Panc1 (cell line): ENCODE results near the gene TRDN. TPM values are rescaled to one million over a fixed set of nuclear protein-coding genes. Genes with fewer than 3 reads are reported as not detected.

ENCODE experiments used
- ATAC-seq: fragments of 200-7000 bp; cut with Tn5 transposase; 2 replicates; pipeline ENCODE4 v1.9.1; 2020; ENCODE audit warnings: mild to moderate bottlenecking, moderate library complexity
- BruUV-seq: library from RNA; stranded (reverse); fragments of 400-500 nt; replicated peaks from 2 replicates; lab custom pipeline; 2021; lab: Mats Ljungman, UMichigan
- CTCF ChIA-PET: fragments of 300-600 bp; sonication (Branson Sonifier 250); formaldehyde crosslinking; loops from one replicate; lab custom pipeline; 2022; ENCODE audit warnings: antibody characterized with exemption; lab: Charles Lee
- POLR2A ChIA-PET: fragments of 300-600 bp; sonication (Branson Sonifier 250); formaldehyde crosslinking; loops from one replicate; lab custom pipeline; 2022; ENCODE audit warnings: antibody characterized with exemption; lab: Charles Lee
- DNase-seq: peaks from one replicate; pipeline ENCODE4 v3.0.0-alpha.2; 2010; ENCODE audit warnings: low read depth, low spot score
- H3K27ac ChIP-seq: 2 replicates; pipeline ENCODE4 v1.5.1; 2011; ENCODE audit warnings: mild to moderate bottlenecking, low read length, inconsistent platforms
- H3K27me3 ChIP-seq: fragments of 200-500 bp; sonication (Bioruptor generic); 2 replicates; pipeline ENCODE4 v1.6.0; 2014; ENCODE audit warnings: low read length, inconsistent platforms; ENCODE audit not compliant: control insufficient read depth, insufficient read depth
- H3K36me3 ChIP-seq: fragments of 200-500 bp; sonication (Bioruptor generic); 2 replicates; pipeline ENCODE4 v1.5.1; 2014; ENCODE audit warnings: inconsistent platforms, mild to moderate bottlenecking, low read length, moderate library complexity; ENCODE audit not compliant: control insufficient read depth, insufficient read depth
- H3K4me1 ChIP-seq: 2 replicates; pipeline ENCODE4 v1.5.1; 2011; ENCODE audit warnings: inconsistent platforms, mild to moderate bottlenecking, low read length, moderate library complexity; ENCODE audit not compliant: control insufficient read depth, insufficient read depth
- H3K4me3 ChIP-seq, 2 experiments: 2 replicates each; pipeline ENCODE4 v1.5.1; 2011 to 2012; ENCODE audit warnings: low read depth in 2 of 2, low read length in 2 of 2, mild to moderate bottlenecking in 2 of 2, inconsistent platforms in 1 of 2, moderate library complexity in 1 of 2
- H3K9me3 ChIP-seq: fragments of 200-500 bp; sonication (Bioruptor generic); 2 replicates; pipeline ENCODE4 v1.5.1; 2014; ENCODE audit warnings: low read depth, mild to moderate bottlenecking, inconsistent platforms, low read length, moderate library complexity; ENCODE audit not compliant: control insufficient read depth, insufficient read depth
- POLR2AphosphoS5 ChIP-seq: IDR thresholded peaks from 2 replicates; pipeline ENCODE4 v1.6.1; 2012; ENCODE audit warnings: mild to moderate bottlenecking, low read depth, low read length, moderate library complexity
- REST ChIP-seq, 2 experiments: IDR thresholded peaks; 2 replicates each; pipeline ENCODE4 v1.6.1; 2011 to 2012; ENCODE audit warnings: low read depth in 2 of 2, control low read depth in 1 of 2, low read length in 1 of 2, mild to moderate bottlenecking in 1 of 2, moderate library complexity in 1 of 2; ENCODE audit not compliant: insufficient read depth in 1 of 2
- SIN3A ChIP-seq: IDR thresholded peaks from 2 replicates; pipeline ENCODE4 v1.6.1; 2012; ENCODE audit warnings: low read depth, mild to moderate bottlenecking, low read length, moderate library complexity, borderline replicate concordance; ENCODE audit not compliant: insufficient read depth
- TCF7L2 ChIP-seq: IDR thresholded peaks from 2 replicates; pipeline ENCODE4 v1.6.1; 2011; ENCODE audit warnings: mild to moderate bottlenecking, low read depth, low read length, inconsistent platforms
- in situ Hi-C: cut with HindIII; loops from 2 replicates; pipeline ENCODE4 v1.10.0; 2016; ENCODE audit warnings: low sequenced_read_pairs, low pct_unique_long_range_greater_than_20kb
- intact Hi-C: fragments of 100-400 bp; cut with micrococcal nuclease; formaldehyde crosslinking; loops from one replicate; pipeline ENCODE4 v1.10.0; 2022; ENCODE audit not compliant: unreplicated experiment
- total RNA-seq: library from RNA; stranded (reverse); gene quantifications from one replicate; pipeline ENCODE4 v1.2.1, GENCODE V29; 2021; ENCODE audit not compliant: unreplicated experiment
- TF ChIP-seq, protein P1 (sequence below): fragments of 450-650 bp; IDR thresholded peaks from 2 replicates; pipeline ENCODE4 v1.5.1; 2017; ENCODE audit warnings: mild to moderate bottlenecking

The TRDN gene
- total RNA-seq, 1 experiment from 2014 or later: not detected

GRCh38 chr6:123551939-123552707 lies 84.6 kb downstream of the TRDN start:
- Histone ChIP-seq H3K27ac (no peak overlapping the region), H3K27me3 (no peaks in the 10 kb centered on the region), H3K9me3 (no peaks in the 10 kb centered on the region), H3K4me1 (no peaks in the 10 kb centered on the region), H3K4me3 (no peak overlapping the region), H3K36me3 (no peaks in the 10 kb centered on the region)
- no TSS peak for BruUV-seq
- intact Hi-C loops: no loop called here
- in situ Hi-C loops: no loop called here
- ChIA-PET POLR2A (interaction anchor here (0.6 kb wide), 1 partner anchor 23 kb away, joined by 3 read pairs; no protein-coding TSS in a partner anchor), CTCF (no interaction called here)
- no peak for ATAC-seq
- DNase-seq: no peak
- TF ChIP-seq TCF7L2 (no peak), SIN3A (no peak), REST (IDR thresholded peaks at IDR 0.05; ENCODE audit: insufficient read depth in 1 of 2, low read depth in 2 of 2, low read length in 1 of 2) (no peak), POLR2AphosphoS5 (no peak)
- TF ChIP-seq, protein P1, sequence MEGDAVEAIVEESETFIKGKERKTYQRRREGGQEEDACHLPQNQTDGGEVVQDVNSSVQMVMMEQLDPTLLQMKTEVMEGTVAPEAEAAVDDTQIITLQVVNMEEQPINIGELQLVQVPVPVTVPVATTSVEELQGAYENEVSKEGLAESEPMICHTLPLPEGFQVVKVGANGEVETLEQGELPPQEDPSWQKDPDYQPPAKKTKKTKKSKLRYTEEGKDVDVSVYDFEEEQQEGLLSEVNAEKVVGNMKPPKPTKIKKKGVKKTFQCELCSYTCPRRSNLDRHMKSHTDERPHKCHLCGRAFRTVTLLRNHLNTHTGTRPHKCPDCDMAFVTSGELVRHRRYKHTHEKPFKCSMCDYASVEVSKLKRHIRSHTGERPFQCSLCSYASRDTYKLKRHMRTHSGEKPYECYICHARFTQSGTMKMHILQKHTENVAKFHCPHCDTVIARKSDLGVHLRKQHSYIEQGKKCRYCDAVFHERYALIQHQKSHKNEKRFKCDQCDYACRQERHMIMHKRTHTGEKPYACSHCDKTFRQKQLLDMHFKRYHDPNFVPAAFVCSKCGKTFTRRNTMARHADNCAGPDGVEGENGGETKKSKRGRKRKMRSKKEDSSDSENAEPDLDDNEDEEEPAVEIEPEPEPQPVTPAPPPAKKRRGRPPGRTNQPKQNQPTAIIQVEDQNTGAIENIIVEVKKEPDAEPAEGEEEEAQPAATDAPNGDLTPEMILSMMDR: no peak

DNA sequence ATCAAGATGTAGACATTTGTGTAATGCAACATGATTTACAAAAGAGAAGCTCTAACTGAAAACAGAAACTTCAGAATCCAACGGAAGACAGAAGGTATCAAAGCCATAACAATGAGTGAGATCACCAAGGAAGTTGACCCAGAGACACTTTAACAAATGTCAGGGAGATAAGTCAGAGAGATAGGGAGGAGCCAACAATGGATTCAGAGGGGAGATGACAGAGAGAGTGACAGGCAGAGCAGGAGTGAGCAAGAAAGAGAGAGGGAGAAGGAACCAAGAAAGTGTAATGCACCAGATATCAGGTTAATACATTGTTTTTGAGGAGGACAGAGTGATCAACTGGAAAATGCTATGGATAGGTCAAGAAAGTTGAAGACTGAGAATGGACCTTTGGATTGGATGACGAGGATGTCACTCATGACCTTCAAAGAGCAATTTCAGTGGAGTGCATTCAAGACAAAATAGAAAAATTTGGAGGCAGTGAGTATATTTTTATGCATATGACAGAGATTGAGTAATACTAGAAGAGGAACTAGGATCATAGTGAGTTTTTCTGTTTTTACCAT lies 86.6 kb downstream of the TRDN start:
- no peaks in the 10 kb centered on the region for H3K4me1 ChIP-seq
- H3K36me3 ChIP-seq: no peaks in the 10 kb centered on the region
- no peaks in the 10 kb centered on the region for H3K27me3 ChIP-seq
- H3K27ac ChIP-seq: no peak overlapping the region
- no TSS peak for BruUV-seq
- H3K9me3 ChIP-seq: no peaks in the 10 kb centered on the region
- intact Hi-C loops (no loop called here), in situ Hi-C loops (no loop called here)
- no peak for TF ChIP-seq TCF7L2
- no peak for TF ChIP-seq REST (IDR thresholded peaks at IDR 0.05; ENCODE audit: insufficient read depth in 1 of 2, low read depth in 2 of 2, low read length in 1 of 2)
- TF ChIP-seq SIN3A: no peak
- TF ChIP-seq, protein P1: no peak
- TF ChIP-seq POLR2AphosphoS5: no peak
- ATAC-seq: no peak
- H3K4me3 ChIP-seq: no peak overlapping the region
- CTCF ChIA-PET: no interaction called here
- POLR2A ChIA-PET: no interaction called here
- DNase-seq: no peak
